ENCODE data around the gene RALGDS. TPM values are rescaled to one million over a fixed set of nuclear protein-coding genes. Genes with fewer than 3 reads are reported as not detected.
"Not testable (repeated sequence)": the region's sequence is repeated elsewhere in the genome, so short reads cannot be mapped to it uniquely, and the experiment has no call there.

Gene RALGDS
- total and polyA plus RNA-seq, 9 of the 15 experiments (the other 6 are each of a cell fraction or from before 2014, with no cell fraction given): 0.75 to 43.3 (median 27.1) TPM

DNA sequence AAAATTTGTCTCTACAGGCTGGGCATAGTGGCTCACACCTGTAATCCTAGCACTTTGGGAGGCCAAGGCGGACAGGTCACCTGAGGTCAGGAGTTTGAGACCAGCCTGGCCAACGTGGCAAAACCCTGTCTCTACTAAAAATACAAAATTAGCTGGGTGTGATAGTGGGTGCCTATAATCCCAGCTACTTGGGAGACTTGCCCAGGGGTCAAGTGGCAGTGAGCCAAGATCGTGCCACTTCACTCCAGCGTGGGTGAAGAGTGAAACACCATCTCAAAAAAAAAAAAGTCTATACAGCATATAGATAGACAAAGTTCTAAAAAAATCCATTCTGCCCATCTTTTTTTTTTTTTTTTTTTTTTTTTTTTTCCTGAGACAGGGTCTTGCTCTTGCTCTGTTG, 26.7 kb downstream of the RALGDS start:
- 54% methylated on average over 4 of the region's 4 CpGs for WGBS (ENCODE audit: insufficient coverage, low coverage, missing lambda C conversion rate)
- H4K20me1 ChIP-seq (replicated peaks; ENCODE audit: control insufficient read depth, insufficient read depth, low read length); H3K27me3 ChIP-seq (ENCODE audit: control insufficient read depth in 2 of 2, insufficient read depth in 2 of 2, low read length in 2 of 2); H3K9me1 ChIP-seq (ENCODE audit: control insufficient read depth, insufficient read depth, low read length); H3K4me2 ChIP-seq (ENCODE audit: insufficient read depth, low read length); H3K9ac ChIP-seq (ENCODE audit: insufficient read depth in 1 of 2, low read depth in 2 of 2, low read length in 2 of 2); BruUV-seq (replicated peaks); intact Hi-C loops (cut with micrococcal nuclease); H3K4me3 ChIP-seq; H2AFZ ChIP-seq (ENCODE audit: low read depth, low read length); CTCF ChIA-PET (ENCODE audit: low intra/inter-chr PET ratio); ATAC-seq; H3K27ac ChIP-seq (ENCODE audit: extremely low read depth, low read depth, low read length); FAIRE-seq; H3K4me1 ChIP-seq (replicated peaks in 1 of 2; ENCODE audit: control insufficient read depth in 2 of 2, insufficient read depth in 2 of 2, low read length in 2 of 2); in situ Hi-C loops (cut with MboI); H3K79me2 ChIP-seq (ENCODE audit: control insufficient read depth, insufficient read depth, low read length); DNase-seq (ENCODE audit: extremely low read depth in 1 of 4, low spot score in 3 of 4): not testable (repeated sequence)
- POLR2A ChIA-PET: interaction anchor here (0.7 kb wide), 1 partner anchor 68 kb away, joined by 3 read pairs; no protein-coding TSS in a partner anchor
- Histone ChIP-seq H3K36me3 (ENCODE audit: control insufficient read depth, insufficient read depth, low read length) (peaks cover 21% of the 10 kb centered on the region), H3K9me3 (replicated peaks; ENCODE audit: control insufficient read depth, insufficient read depth, low read depth, low read length) (peaks cover 15% of the 10 kb centered on the region)
- 0 out of 2 replicates have a peak, but pooled peaks have one; percentile 6 for TF ChIP-seq NFIC (IDR thresholded peaks at IDR 0.05)

DNA sequence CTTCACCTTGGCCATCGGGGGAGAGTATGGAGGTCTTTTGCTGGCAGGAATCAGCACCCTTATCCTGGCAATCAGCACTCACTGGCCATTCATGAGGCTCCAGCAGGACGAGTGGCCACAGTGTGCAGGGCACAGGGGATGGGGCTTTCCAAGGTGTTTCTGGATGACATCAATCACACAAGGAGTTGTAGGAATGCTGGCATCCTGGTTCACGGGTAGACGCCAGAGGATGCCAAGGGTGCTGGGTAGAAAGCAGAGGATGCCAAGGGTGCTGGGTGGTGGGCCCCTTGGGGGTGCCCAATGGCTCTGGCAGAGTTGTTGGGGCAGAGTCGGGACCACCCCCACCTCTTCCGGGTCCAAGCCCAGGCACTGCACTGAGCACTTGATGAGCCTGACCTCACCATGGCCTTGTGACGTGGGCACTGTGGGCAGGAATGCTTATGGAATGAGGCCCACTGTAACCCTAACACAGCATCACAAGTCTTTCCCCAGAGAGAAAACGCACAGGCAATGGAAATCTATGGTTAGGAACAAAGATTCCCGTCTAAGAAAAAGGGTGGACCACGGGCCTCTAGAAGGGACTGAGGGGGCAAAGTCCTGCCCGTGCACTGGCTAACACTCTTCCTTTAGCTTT, 30.2 kb downstream of the RALGDS start:
- no peak for TF ChIP-seq NR2F6 (CRISPR knock-in tag; IDR thresholded peaks at IDR 0.05)
- Histone ChIP-seq H3K4me3 (no peak overlapping the region), H3K27ac (ENCODE audit: extremely low read depth, low read depth, low read length) (no peak overlapping the region), H3K79me2 (ENCODE audit: control insufficient read depth, insufficient read depth, low read length) (no peaks in the 10 kb centered on the region), H4K20me1 (replicated peaks; ENCODE audit: control insufficient read depth, insufficient read depth, low read length) (no peaks in the 10 kb centered on the region), H2AFZ (ENCODE audit: low read depth, low read length) (no peak overlapping the region), H3K9me3 (replicated peaks; ENCODE audit: control insufficient read depth, insufficient read depth, low read depth, low read length) (no peaks in the 10 kb centered on the region; the same call in 1 of the 2 replicates), H3K4me1 (replicated peaks in 1 of 2; ENCODE audit: control insufficient read depth in 2 of 2, insufficient read depth in 2 of 2, low read length in 2 of 2) (no peaks in the 10 kb centered on the region; a peak in 1 of 5 replicates), H3K9ac (ENCODE audit: insufficient read depth in 1 of 2, low read depth in 2 of 2, low read length in 2 of 2) (no peak overlapping the region; a peak in 1 of 4 replicates), H3K9me1 (ENCODE audit: control insufficient read depth, insufficient read depth, low read length) (no peaks in the 10 kb centered on the region), H3K4me2 (ENCODE audit: insufficient read depth, low read length) (no peak overlapping the region), H3K27me3 (ENCODE audit: control insufficient read depth in 2 of 2, insufficient read depth in 2 of 2, low read length in 2 of 2) (no peaks in the 10 kb centered on the region), H3K36me3 (ENCODE audit: control insufficient read depth, insufficient read depth, low read length) (no peaks in the 10 kb centered on the region)
- FAIRE-seq: no peak
- POLR2A ChIA-PET: interaction anchor here (0.6 to 1.4 kb wide), 4 partner anchors 12 to 775 kb away, joined by 3 to 4 read pairs (median 3); partner anchors contain the start of gene GBGT1
- in situ Hi-C loops (cut with MboI) (no loop called here), intact Hi-C loops (cut with micrococcal nuclease) (no loop called here)
- no peak for DNase-seq (ENCODE audit: extremely low read depth in 1 of 4, low spot score in 3 of 4)
- WGBS (ENCODE audit: insufficient coverage, low coverage, missing lambda C conversion rate): 28% methylated on average over 11 of the region's 11 CpGs
- BruUV-seq (replicated peaks): no TSS peak
- CTCF ChIA-PET (ENCODE audit: low intra/inter-chr PET ratio): no interaction called here
- ATAC-seq: no peak
